NCI-H2171 (cell line): ENCODE data around the gene METTL13.

Experiments used
- DNase-seq: peaks from one replicate; lab custom pipeline; 2025; lab: John Stamatoyannopoulos, UW

METTL13 gene

DNA sequence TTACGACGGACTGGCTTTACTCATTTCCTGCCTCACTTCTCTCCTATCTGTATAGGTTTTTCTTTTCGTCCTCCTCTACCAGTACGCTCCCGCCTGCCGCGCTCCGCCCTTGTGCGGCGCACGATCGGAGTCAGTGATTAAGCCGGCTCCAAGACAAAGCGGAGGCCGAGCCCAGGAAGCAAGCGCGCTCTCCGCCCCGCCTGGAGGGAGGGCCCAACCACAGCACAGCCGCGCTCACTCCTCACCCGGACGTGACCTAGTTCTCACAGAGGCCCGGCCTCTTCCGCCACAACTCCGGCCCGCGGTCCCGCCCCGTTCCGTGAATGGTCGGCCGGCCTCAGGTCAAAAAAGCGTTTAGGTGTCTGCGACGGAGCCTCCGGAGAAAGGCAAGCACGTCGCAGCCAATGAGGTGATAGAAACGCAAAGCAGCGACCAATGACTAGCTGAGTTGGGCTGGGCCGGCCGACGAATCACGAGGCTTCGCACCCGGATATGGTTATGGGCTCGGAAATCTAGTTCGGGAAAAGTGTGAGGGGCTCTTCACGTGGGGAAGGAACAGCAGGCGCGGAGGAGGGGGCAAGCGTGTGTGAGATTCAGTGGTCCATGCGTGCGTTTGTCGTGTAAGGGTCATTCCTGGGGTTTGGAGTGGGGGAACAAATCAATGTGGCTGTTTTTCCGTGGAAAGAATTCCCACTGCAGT, at the start of gene METTL13:
TSS of gene METTL13 (plus strand) at position 485 of the 700 bp plus-strand sequence. CDS start 308 bp downstream, outside the sequence.
- peak; percentile 97 for DNase-seq

- no peak for DNase-seq
Observed at GRCh38 chr1:171736196-171736595, 45.3 kb upstream of the METTL13 start.

DNA sequence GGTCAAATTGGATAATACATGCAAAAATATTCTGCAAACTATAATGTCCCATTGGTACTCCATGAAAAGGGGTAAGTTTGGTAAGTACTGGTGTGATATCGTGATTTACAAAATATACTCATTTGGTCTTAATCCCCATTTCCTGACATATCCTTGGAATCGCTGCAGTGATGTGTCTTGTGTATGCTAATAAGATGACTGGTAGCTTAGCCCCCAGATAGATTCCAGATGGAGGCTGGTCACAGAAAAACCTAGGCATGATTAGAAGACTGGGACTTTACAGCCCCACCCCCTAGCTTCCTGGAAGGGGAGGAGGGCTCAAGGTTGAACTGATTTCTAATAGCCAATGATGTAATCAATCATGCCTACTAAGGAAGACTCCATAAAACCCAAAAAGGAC, 42.5 kb upstream of the METTL13 start:
- no peak for DNase-seq

DNA sequence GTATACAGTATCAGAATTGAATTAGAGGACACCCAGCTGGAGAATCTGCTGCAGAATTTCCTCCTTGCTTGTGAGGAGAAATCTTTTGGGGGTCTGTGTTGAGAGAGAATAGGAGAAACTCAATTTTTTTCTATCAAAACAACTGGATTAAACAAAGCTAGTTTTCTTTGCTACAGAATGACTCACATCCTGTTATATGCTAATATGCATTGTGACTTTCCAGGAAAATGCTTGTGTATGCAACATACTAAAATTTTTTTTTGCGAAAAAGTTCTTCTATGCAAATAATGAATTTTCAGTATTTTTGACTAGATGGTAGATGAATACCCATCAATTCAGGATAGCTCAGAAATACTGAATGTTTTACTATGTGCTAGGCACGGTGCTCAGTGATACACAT, 41.8 kb upstream of the METTL13 start:
- DNase-seq = no peak

- no peak for DNase-seq
Observed at GRCh38 chr1:171740356-171740863, 41.0 kb upstream of the METTL13 start.

GRCh38 chr1:171740987-171741871, 40.2 kb upstream of the METTL13 start:
- peak; percentile 7 for DNase-seq

- peak; percentile 87 for DNase-seq
Observed at GRCh38 chr1:171741872-171742576, 39.4 kb upstream of the METTL13 start, which contains the start of gene VAMP4. Gene VAMP4, minus strand, starts transcription at chr1:171742065. Its CDS starts 3,651 bp downstream, at chr1:171738414.

DNA sequence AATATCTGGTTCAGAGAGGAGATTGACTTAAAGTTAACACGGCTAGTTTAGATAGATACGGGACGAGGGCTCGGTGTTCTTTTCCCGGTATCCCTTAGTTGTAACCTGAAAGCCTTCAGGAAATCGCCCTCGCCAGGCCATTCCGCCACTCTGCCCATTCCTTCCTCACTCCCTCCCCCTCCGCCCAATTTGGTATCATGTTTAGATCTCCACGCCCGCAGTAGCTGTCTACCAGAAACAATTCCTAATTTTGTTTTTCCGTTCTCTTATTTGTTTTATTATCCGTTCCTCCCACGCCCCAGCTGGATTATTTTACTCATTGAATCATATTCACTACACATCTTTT, 38.9 kb upstream of the METTL13 start:
- no peak for DNase-seq

DNA sequence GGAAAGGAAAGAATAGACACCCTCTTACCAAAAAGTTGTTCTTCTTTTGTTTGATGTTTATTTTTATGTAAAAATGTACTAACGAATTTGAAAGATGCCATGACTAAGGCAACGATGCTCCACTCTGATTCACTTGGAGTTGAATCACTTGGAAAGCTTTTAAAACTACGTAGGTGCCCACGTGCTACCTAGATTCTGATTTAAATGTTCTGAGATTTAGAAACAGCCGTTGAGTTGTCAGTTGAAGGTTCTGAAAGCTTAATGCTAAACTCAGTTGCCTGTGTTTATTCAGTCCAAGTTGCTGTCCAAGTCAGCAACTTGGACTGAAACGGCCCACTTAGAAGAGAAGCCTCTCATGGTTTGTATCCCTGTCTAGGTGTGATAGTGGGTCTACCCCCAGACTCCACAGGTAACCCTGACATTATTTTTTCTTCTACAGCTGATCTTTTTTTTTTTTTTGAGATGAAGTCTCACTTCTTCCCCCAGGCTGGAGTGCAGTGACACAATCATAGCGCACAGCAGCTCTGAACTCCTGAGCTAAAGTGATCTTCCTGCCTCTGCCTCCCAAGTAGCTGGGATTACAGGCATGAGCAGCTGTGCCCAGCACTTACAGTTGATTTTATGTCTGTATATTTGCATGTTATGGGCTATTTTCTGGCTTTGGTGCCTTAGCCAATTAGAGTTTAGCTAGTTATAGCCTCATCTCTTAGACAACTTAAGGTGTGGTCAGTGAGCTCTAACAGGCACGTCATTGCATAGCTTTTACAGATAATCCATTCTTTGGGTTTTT, 38.2 kb upstream of the METTL13 start:
- DNase-seq = no peak

GRCh38 chr1:171744986-171745385, 36.5 kb upstream of the METTL13 start:
- no peak for DNase-seq

DNA sequence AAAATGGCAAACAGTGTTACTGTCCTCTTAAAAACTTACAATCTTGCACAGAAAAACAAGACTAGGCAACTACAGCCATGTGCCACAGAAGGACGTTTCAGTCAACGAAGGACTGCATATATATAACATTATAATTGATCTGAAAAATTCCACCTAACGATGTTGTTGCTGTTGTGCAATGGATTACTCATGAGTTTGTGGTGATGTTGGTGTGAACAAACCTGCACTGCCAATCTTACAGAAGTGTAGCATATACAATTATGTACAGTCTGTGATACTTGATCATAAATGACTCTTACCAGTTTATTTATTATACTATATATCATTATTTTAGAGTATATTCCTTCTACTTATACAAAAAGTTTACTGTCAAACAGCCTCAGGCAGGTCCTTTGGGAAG, 32.8 kb upstream of the METTL13 start:
- no peak for DNase-seq

DNA sequence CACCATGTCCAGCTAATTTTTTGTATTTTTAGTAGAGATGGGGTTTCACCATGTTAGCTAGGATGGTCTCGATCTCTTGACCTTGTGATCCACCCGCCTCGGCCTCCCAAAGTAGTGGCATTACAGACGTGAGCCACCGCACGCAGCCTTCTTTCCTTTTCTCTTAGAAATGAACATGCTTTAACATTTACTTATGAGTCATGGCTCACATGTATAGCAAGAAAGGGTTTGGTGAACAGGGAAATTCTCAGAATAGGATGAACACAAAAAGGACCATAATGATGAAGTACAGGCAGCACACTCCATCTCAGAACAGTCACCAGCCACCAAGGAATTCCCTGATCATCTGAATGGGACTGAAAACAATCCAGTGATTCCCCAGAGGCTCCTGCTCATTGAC, 30.2 kb upstream of the METTL13 start:
- DNase-seq = no peak

GRCh38 chr1:171753182-171753581, 28.3 kb upstream of the METTL13 start:
- DNase-seq = no peak

DNA sequence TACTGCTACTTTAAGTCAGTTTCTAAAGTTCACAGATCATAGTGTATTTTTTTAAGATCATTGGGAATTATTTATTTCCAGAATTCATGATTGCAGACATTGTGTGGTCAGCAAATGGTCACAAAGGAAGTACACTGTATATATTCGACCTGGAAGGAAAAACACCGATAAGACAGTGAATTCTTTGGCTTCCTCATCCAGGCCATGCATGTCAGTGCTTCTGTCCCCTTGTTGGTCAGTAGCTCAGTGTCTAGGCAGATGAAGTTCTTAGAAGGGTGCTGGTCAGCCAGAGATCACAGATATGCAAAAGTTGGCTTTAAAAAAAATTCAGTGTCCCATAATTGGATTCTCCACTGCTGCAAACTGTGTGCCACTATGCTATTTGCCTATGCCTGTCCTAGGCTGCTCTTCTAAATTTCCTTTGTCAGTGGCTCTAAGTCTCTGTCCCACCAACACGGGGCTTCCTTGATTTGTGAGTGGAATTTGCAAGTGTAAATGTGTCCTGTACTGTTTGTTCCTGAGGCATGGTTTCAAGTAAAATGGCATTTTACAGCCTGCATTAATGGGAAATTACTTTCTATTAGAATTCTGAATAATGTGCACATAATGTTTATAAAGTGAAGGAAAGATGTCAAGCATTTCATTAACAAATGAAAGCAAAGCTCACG, 27.6 kb upstream of the METTL13 start:
- DNase-seq = no peak

DNA sequence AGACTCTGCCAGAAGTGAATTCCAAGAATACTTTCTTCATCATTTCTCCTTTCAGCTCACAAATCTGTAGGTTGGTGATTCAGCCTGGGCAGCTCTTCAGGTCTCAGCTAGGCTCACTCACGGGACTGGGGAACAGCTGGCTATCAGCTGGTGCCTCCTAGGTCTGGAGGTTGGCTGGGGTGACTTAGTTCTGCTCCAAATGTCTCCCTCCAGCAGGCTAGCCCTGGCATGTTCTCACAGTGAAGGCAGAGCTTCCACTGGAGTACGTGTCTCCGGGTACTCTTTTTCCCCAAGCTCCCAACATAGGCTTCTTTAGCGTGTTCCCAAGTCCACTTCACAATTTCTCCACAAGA, 27.1 kb upstream of the METTL13 start:
- no peak for DNase-seq

DNA sequence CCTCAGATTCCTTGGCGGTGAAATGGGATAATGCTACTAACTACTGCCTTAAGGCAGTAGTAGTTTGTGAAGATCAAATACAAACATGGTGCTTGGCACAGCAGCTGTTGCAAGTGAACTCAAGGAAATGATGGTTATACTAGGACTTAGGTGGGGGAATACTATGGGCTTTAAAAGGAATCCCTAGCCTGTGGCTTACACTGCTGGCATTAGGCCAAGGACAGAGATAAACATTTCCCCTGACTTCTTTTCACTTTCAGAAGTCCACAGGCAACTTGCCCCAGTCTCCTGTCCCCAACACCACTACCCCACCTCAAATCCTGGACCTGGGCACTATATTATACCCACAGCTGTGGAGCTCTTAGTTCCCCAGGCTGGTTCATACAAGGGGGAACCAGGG, 26.5 kb upstream of the METTL13 start:
- no peak for DNase-seq

- DNase-seq = no peak
Observed at GRCh38 chr1:171756856-171757255, 24.6 kb upstream of the METTL13 start.

DNA sequence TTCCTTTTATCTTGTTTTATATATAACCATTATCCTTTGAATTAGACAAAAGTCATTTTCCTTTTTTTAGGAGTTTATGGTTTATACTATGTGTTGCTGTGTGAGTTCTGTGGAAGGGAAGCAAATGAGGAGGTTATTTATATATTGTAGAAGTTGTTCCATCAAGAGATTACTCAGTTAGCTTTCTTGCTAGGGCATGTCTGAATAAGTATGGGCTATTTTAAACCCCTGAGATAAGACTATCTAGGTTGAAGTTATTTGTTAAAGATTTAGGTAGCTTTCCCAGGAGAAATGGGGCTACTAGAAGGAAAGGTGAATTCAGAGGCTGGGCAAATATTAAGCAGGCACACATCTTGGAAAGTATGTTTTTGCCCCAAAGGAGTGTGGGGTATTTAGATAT, 23.4 kb upstream of the METTL13 start:
- no peak for DNase-seq

DNA sequence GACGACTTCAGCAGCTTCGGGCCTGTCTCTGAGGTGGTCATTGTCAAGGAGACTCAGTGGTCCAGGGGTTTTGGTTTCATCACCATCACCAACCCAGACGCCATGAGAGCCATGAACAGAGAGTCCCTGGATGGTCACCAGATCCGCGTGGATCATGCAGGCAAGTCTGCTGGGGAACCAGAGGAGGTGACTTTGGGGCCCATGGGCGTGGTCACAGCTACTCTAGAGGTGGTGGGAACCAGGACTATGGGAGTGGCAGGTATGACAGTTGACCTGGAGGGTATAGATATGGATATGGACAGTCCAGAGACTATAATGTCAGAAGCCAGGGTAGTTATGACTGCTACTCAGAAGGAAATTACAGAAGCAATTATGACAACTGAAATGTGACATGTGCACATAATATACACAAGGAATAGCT, 19.3 kb upstream of the METTL13 start:
- no peak for DNase-seq

- no peak for DNase-seq
Observed at GRCh38 chr1:171763764-171764163, 17.7 kb upstream of the METTL13 start.

DNA sequence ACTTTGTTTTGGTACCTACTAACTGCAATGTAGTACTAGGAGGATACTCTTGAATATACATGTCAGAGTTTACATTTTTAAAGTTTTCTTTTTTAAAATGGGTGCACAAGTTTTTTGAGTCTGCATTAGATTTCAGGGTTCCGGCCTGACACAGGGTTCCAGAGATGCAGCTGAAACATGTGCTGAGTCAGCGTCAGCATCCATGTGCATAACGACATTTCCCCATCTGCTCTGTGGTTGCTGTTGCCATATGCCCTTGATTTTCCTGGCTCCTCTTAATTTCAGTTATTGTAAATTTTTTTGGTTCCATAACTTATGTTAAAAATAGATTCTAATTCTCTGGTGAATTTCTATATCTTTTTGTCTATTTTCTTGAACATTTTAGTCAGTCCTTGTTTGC, 12.3 kb upstream of the METTL13 start:
- DNase-seq = peak; percentile 72
